ENCODE data around the gene SUPT4H1.

SUPT4H1 gene

DNA sequence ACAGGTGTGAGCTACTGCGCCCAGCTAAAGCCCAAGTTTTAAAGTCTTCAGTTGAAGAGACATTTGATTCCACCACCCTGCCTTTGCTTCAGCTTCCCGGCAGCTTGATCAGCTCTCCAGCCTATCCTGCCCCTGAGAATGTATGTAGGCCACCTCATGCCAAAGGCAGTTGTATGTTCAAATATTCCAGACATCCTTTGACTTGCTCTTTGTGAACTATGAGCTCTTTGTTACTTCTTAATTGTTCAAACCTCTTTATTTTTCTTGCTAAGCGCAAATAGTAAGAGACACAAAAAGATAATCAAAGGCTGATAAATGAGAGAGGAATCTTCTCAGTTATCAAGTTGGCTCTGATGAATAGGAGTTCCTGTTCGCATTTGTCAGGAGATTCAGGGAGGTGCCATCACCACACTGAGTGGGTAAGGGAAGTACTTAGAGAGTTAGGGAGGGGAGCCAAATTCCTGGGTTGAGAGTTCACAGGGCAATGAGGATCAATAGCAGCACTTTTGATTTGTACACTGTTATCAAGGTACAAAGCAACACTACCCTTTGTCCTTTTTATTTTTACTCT lies 32.0 kb upstream of the SUPT4H1 start:
- H3K27me3 ChIP-seq (ENCODE audit: insufficient read depth, low read length, poor library complexity): no peaks in the 10 kb centered on the region
- H2BK120ac ChIP-seq (ENCODE audit: low read depth, low read length): no peak overlapping the region
- H3K9ac ChIP-seq (ENCODE audit: low read length): no peak overlapping the region
- H3K79me2 ChIP-seq (ENCODE audit: control insufficient read depth, insufficient read depth, low read length): no peaks in the 10 kb centered on the region
- H2BK15ac ChIP-seq (replicated peaks; ENCODE audit: low read depth): no peak overlapping the region
- peak; percentile 22 for DNase-seq
- no peak overlapping the region for H4K5ac ChIP-seq (ENCODE audit: low read length)
- no peak overlapping the region for H3K23ac ChIP-seq (ENCODE audit: low read length)
- H4K8ac ChIP-seq (ENCODE audit: low read depth, low read length): no peak overlapping the region
- H3K79me1 ChIP-seq (ENCODE audit: low read length): no peaks in the 10 kb centered on the region
- H3K4me3 ChIP-seq (ENCODE audit: low read length): no peak overlapping the region
- H3K4me1 ChIP-seq (ENCODE audit: control insufficient read depth, low read depth, low read length): peaks cover 13% of the 10 kb centered on the region
- H2BK5ac ChIP-seq (ENCODE audit: low read length): no peak overlapping the region
- no peaks in the 10 kb centered on the region for H3K36me3 ChIP-seq (ENCODE audit: control insufficient read depth, insufficient read depth, low read length)
- H3K27ac ChIP-seq (ENCODE audit: low read depth, low read length): no peak overlapping the region
- H2AK5ac ChIP-seq (ENCODE audit: low read length): no peak overlapping the region
- H3K18ac ChIP-seq (ENCODE audit: low read length): no peak overlapping the region
- H3K56ac ChIP-seq (ENCODE audit: low read length): no peak overlapping the region
- H3K4me2 ChIP-seq (ENCODE audit: low read length): no peak overlapping the region
- no peak overlapping the region for H3K4ac ChIP-seq (ENCODE audit: low read depth, low read length)
- WGBS (ENCODE audit: extremely low coverage, insufficient coverage, low lambda C conversion rate): no CpG with 5 or more reads among the region's 4 CpGs

DNA sequence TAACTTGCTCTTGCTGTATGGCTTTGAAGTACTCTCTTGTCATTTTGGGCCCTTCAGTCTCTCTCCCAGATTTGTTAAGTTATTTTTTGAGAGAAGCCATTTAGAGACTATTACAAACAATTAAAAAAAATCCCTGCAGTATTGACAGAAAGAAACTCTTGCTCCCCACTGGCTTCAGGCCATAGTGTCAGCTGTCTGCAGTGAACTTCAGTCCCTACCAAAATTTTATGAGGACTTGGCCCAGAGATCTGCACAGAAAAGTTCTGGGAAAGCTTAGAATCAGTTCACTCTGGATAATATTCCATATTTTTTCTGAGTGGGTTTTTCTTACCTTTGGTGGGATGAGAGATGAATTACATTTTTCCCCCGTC lies 30.9 kb upstream of the SUPT4H1 start:
- H2AK5ac ChIP-seq (ENCODE audit: low read length): no peak overlapping the region
- H3K4me1 ChIP-seq (ENCODE audit: control insufficient read depth, low read depth, low read length): peaks cover 9% of the 10 kb centered on the region
- no peaks in the 10 kb centered on the region for H3K79me1 ChIP-seq (ENCODE audit: low read length)
- H3K4me2 ChIP-seq (ENCODE audit: low read length): no peak overlapping the region
- no peaks in the 10 kb centered on the region for H3K36me3 ChIP-seq (ENCODE audit: control insufficient read depth, insufficient read depth, low read length)
- no peak overlapping the region for H3K18ac ChIP-seq (ENCODE audit: low read length)
- DNase-seq: no peak
- H3K79me2 ChIP-seq (ENCODE audit: control insufficient read depth, insufficient read depth, low read length): no peaks in the 10 kb centered on the region
- H3K56ac ChIP-seq (ENCODE audit: low read length): no peak overlapping the region
- H3K27me3 ChIP-seq (ENCODE audit: insufficient read depth, low read length, poor library complexity): no peaks in the 10 kb centered on the region
- no peak overlapping the region for H3K9ac ChIP-seq (ENCODE audit: low read length)
- no peak overlapping the region for H2BK120ac ChIP-seq (ENCODE audit: low read depth, low read length)
- H2BK15ac ChIP-seq (replicated peaks; ENCODE audit: low read depth): no peak overlapping the region
- no peak overlapping the region for H4K8ac ChIP-seq (ENCODE audit: low read depth, low read length)
- H3K4ac ChIP-seq (ENCODE audit: low read depth, low read length): no peak overlapping the region
- no peak overlapping the region for H3K27ac ChIP-seq (ENCODE audit: low read depth, low read length)
- no CpG with 5 or more reads among the region's 1 CpG for WGBS (ENCODE audit: extremely low coverage, insufficient coverage, low lambda C conversion rate)
- H2BK5ac ChIP-seq (ENCODE audit: low read length): no peak overlapping the region
- H3K4me3 ChIP-seq (ENCODE audit: low read length): no peak overlapping the region
- H4K5ac ChIP-seq (ENCODE audit: low read length): no peak overlapping the region
- H3K23ac ChIP-seq (ENCODE audit: low read length): no peak overlapping the region

DNA sequence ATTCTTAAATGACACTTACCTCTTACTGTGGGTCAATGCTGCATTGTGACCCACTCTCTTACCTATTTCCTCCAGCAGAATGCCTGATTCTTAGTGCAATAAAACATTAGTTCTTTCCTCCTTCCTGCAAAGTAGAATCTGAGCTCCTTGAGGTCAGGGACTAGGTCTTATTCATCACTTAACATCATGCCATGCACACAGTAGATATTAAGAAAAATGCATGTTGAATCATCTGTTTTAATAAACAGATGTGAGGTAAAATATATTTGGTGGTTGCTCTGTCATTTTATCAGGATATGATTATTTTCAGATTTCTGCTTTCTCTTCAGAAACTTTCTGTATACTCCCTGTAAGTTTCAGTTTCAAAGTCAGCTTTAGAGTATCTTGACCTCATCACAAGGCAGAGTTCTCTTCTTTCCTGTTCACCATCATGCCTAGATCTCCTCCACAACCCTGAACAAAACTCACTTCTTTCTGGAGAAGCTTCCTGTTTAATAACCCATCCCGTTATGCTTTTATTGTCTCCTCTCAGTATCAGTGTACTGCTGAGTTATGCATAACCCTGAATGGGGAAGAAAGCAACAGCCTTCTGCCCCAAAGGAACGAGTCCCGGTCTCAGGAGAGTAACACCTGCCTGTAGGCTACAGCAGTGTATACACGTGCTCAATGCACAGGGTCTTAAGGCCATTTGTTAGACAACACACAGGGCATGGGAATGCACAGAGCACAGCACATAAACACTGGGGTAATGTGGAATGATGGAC lies 30.3 kb upstream of the SUPT4H1 start:
- no peaks in the 10 kb centered on the region for H3K79me1 ChIP-seq (ENCODE audit: low read length)
- no peak overlapping the region for H3K23ac ChIP-seq (ENCODE audit: low read length)
- no peak for DNase-seq
- H3K56ac ChIP-seq (ENCODE audit: low read length): no peak overlapping the region
- no CpG with 5 or more reads among the region's 4 CpGs for WGBS (ENCODE audit: extremely low coverage, insufficient coverage, low lambda C conversion rate)
- no peak overlapping the region for H3K27ac ChIP-seq (ENCODE audit: low read depth, low read length)
- H3K18ac ChIP-seq (ENCODE audit: low read length): no peak overlapping the region
- H3K4me2 ChIP-seq (ENCODE audit: low read length): no peak overlapping the region
- no peak overlapping the region for H2BK5ac ChIP-seq (ENCODE audit: low read length)
- no peak overlapping the region for H3K9ac ChIP-seq (ENCODE audit: low read length)
- H4K8ac ChIP-seq (ENCODE audit: low read depth, low read length): no peak overlapping the region
- H3K4me1 ChIP-seq (ENCODE audit: control insufficient read depth, low read depth, low read length): peaks cover 9% of the 10 kb centered on the region
- no peak overlapping the region for H3K4ac ChIP-seq (ENCODE audit: low read depth, low read length)
- no peaks in the 10 kb centered on the region for H3K36me3 ChIP-seq (ENCODE audit: control insufficient read depth, insufficient read depth, low read length)
- no peak overlapping the region for H2BK120ac ChIP-seq (ENCODE audit: low read depth, low read length)
- no peak overlapping the region for H2BK15ac ChIP-seq (replicated peaks; ENCODE audit: low read depth)
- H2AK5ac ChIP-seq (ENCODE audit: low read length): no peak overlapping the region
- H3K27me3 ChIP-seq (ENCODE audit: insufficient read depth, low read length, poor library complexity): no peaks in the 10 kb centered on the region
- H3K79me2 ChIP-seq (ENCODE audit: control insufficient read depth, insufficient read depth, low read length): no peaks in the 10 kb centered on the region
- H3K4me3 ChIP-seq (ENCODE audit: low read length): no peak overlapping the region
- no peak overlapping the region for H4K5ac ChIP-seq (ENCODE audit: low read length)

DNA sequence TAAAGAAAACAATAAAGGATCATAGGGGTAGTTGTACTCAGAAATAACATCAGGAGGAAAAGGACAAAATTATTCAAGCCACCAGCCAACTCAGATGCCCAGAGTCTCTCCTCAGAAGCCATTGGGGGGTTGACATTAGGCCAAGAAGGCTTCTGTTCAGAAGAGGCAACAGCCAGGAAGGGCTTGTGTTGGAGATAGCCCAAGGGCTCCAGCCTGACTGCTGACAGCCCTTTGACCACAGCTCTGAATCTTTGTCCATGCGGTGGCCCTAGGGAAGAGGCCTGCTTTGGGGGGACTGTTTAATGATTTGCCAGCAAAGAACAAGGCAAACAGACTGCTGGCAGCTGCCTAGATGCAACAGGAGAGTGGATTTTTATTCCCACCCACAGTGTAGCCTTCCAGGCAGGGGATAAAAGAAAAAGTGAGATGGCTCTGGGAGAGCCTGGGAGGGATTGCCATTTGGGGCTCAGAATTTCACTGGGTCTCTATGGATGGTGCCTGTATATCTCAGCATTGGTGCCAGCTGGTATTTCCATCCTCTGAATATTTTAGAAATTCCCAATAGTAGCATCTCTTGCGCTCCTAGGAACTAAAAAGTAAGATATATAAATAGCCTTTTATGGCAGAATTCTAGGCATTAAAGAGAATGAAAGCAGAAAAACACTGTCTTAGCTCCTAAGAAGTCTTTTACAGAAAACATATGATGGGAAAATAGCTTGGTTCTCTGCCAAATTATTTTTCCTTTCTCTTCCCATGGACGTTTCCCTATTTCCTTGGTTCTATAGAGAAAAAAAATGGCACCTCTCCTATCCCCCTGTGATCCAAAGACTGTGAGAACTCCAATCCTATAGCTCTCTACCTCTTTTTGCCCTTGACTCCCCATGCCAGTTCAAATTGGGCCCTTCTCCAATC lies 29.4 kb upstream of the SUPT4H1 start:
- no peak overlapping the region for H3K4me2 ChIP-seq (ENCODE audit: low read length)
- no peak overlapping the region for H3K9ac ChIP-seq (ENCODE audit: low read length)
- no peaks in the 10 kb centered on the region for H3K79me1 ChIP-seq (ENCODE audit: low read length)
- peaks cover 13% of the 10 kb centered on the region for H3K4me1 ChIP-seq (ENCODE audit: control insufficient read depth, low read depth, low read length)
- H2BK120ac ChIP-seq (ENCODE audit: low read depth, low read length): no peak overlapping the region
- H4K5ac ChIP-seq (ENCODE audit: low read length): no peak overlapping the region
- H2BK5ac ChIP-seq (ENCODE audit: low read length): no peak overlapping the region
- H3K56ac ChIP-seq (ENCODE audit: low read length): no peak overlapping the region
- no peak overlapping the region for H3K18ac ChIP-seq (ENCODE audit: low read length)
- no peak overlapping the region for H4K8ac ChIP-seq (ENCODE audit: low read depth, low read length)
- no peak for DNase-seq
- no peak overlapping the region for H3K4me3 ChIP-seq (ENCODE audit: low read length)
- no peak overlapping the region for H2AK5ac ChIP-seq (ENCODE audit: low read length)
- H3K23ac ChIP-seq (ENCODE audit: low read length): no peak overlapping the region
- no peaks in the 10 kb centered on the region for H3K79me2 ChIP-seq (ENCODE audit: control insufficient read depth, insufficient read depth, low read length)
- H2BK15ac ChIP-seq (replicated peaks; ENCODE audit: low read depth): no peak overlapping the region
- no peaks in the 10 kb centered on the region for H3K36me3 ChIP-seq (ENCODE audit: control insufficient read depth, insufficient read depth, low read length)
- H3K27ac ChIP-seq (ENCODE audit: low read depth, low read length): no peak overlapping the region
- no peak overlapping the region for H3K4ac ChIP-seq (ENCODE audit: low read depth, low read length)
- no peaks in the 10 kb centered on the region for H3K27me3 ChIP-seq (ENCODE audit: insufficient read depth, low read length, poor library complexity)
- no CpG with 5 or more reads among the region's 3 CpGs for WGBS (ENCODE audit: extremely low coverage, insufficient coverage, low lambda C conversion rate)

DNA sequence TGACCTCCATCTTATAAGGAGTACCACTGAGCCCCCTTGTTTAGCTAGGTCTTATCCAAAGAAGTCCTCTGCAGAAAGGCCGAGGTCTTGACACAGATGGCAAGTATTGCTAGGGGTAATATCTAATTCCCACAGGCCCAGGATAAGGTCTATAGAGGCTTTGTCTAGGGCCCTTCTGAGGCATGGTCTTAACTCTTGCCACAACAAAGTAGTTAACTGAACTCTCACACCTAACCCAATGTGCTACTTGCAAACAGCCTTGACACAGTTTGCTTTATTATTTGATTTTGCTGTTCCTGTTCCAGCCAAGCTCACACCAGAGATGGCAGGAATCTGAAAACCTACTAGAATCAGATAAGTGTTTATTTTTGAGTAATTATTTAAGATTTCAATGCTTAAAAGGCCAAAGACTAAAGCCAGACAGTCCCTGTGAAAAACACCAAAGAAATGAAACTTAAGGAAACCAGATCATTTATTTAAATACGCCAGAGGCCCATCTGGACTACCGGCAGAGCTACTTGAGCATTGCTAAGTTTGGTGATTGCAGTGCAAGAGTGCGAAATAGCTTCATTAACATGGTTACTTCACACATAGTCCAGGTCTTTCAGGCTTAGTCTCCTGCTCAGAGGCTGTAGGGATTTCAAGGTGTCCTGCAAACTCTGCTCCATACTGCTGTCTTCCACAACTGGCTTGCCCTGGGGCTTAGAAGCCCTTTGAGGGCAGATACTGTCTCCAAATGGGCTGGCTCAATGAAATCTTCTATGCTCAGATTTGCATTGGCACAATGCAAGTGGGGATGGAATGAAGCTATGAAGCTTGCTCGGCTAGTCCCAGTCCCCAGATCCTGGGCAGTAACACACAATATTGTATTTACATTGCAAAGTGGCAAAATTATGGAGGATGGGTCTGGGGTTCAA lies 28.5 kb upstream of the SUPT4H1 start:
- no peak overlapping the region for H3K4ac ChIP-seq (ENCODE audit: low read depth, low read length)
- no peak overlapping the region for H2BK5ac ChIP-seq (ENCODE audit: low read length)
- no peak overlapping the region for H3K4me3 ChIP-seq (ENCODE audit: low read length)
- no peaks in the 10 kb centered on the region for H3K36me3 ChIP-seq (ENCODE audit: control insufficient read depth, insufficient read depth, low read length)
- DNase-seq: no peak
- no peak overlapping the region for H3K4me2 ChIP-seq (ENCODE audit: low read length)
- H3K27ac ChIP-seq (ENCODE audit: low read depth, low read length): no peak overlapping the region
- H3K56ac ChIP-seq (ENCODE audit: low read length): no peak overlapping the region
- H2BK15ac ChIP-seq (replicated peaks; ENCODE audit: low read depth): no peak overlapping the region
- H4K8ac ChIP-seq (ENCODE audit: low read depth, low read length): no peak overlapping the region
- no peaks in the 10 kb centered on the region for H3K79me2 ChIP-seq (ENCODE audit: control insufficient read depth, insufficient read depth, low read length)
- H3K4me1 ChIP-seq (ENCODE audit: control insufficient read depth, low read depth, low read length): peaks cover 15% of the 10 kb centered on the region
- H3K23ac ChIP-seq (ENCODE audit: low read length): no peak overlapping the region
- no peak overlapping the region for H3K18ac ChIP-seq (ENCODE audit: low read length)
- no CpG with 5 or more reads among the region's 5 CpGs for WGBS (ENCODE audit: extremely low coverage, insufficient coverage, low lambda C conversion rate)
- no peak overlapping the region for H2AK5ac ChIP-seq (ENCODE audit: low read length)
- H3K27me3 ChIP-seq (ENCODE audit: insufficient read depth, low read length, poor library complexity): no peaks in the 10 kb centered on the region
- H2BK120ac ChIP-seq (ENCODE audit: low read depth, low read length): no peak overlapping the region
- H3K9ac ChIP-seq (ENCODE audit: low read length): no peak overlapping the region
- H3K79me1 ChIP-seq (ENCODE audit: low read length): no peaks in the 10 kb centered on the region
- no peak overlapping the region for H4K5ac ChIP-seq (ENCODE audit: low read length)
